Cardiac fibroblast (primary cell): ENCODE data around the gene IL17REL.
A peak's percentile ranks its signal among the peaks of the same experiment; 100 is the strongest.
"Not testable (repeated sequence)": the region's sequence is repeated elsewhere in the genome, so short reads cannot be mapped to it uniquely, and the experiment has no call there.

Source experiments
- DNase-seq, 2 donors: peaks; one replicate each; pipeline versions ENCODE4 v3.0.0 to v3.0.0-alpha.2; 2010; ENCODE audit warnings: low read depth in 2 of 2
- H3K4me3 ChIP-seq, 2 donors: replicated peaks in 1 of 2; 1 replicate in 1 of 2; 2 replicates in 1 of 2; pipeline ENCODE4 v1.5.1; 2011; ENCODE audit warnings: low read depth in 2 of 2, low read length in 2 of 2, mild to moderate bottlenecking in 2 of 2, moderate library complexity in 1 of 2
- CTCF ChIP-seq: IDR thresholded peaks from one replicate; pipeline ENCODE4 v1.5.1; 2011; ENCODE audit warnings: low read depth, mild to moderate bottlenecking, low read length, inconsistent platforms

The IL17REL gene

GRCh38 chr22:49994361-49995040 lies 18.1 kb downstream of the IL17REL start:
- no peak for DNase-seq
- TF ChIP-seq CTCF, result no peak
- no peak overlapping the region for H3K4me3 ChIP-seq

GRCh38 chr22:49993649-49994360 lies 18.8 kb downstream of the IL17REL start:
- no peak for DNase-seq
- TF ChIP-seq CTCF, result no peak
- H3K4me3 ChIP-seq, result no peak overlapping the region

- peak; percentile 79 for TF ChIP-seq CTCF
- no peak overlapping the region for H3K4me3 ChIP-seq
- DNase-seq, result peak; percentile 60 to 66
Observed at GRCh38 chr22:49992921-49993648, 19.5 kb downstream of the IL17REL start.

- no peak for DNase-seq
Observed at GRCh38 chr22:49991907-49992533, 20.5 kb downstream of the IL17REL start.

GRCh38 chr22:49991167-49991566 lies 21.4 kb downstream of the IL17REL start:
- TF ChIP-seq CTCF, result no peak
- no peak for DNase-seq
- H3K4me3 ChIP-seq, result no peak overlapping the region

More at GRCh38 chr22:49991907-49992533, 20.5 kb downstream of the IL17REL start:
- H3K4me3 ChIP-seq, result no peak overlapping the region
- TF ChIP-seq CTCF, result no peak

GRCh38 chr22:49989826-49990225 lies 22.7 kb downstream of the IL17REL start:
- not testable (repeated sequence) for DNase-seq, H3K4me3 ChIP-seq

GRCh38 chr22:49986325-49986724 lies 26.2 kb downstream of the IL17REL start:
- no peak for TF ChIP-seq CTCF

More at GRCh38 chr22:49986325-49986724, 26.2 kb downstream of the IL17REL start:
- DNase-seq, result no peak
- no peak overlapping the region for H3K4me3 ChIP-seq
